ENCODE data around the gene CLDN8.

The CLDN8 gene

GRCh38 chr21:30206551-30207251, 9.2 kb downstream of the CLDN8 start:
- DNase-seq (ENCODE audit: low read depth in 2 of 2): no peak

GRCh38 chr21:30200000-30200399, 15.9 kb downstream of the CLDN8 start:
- no peak for DNase-seq (ENCODE audit: low read depth in 2 of 2)

- no peak for DNase-seq (ENCODE audit: low read depth in 2 of 2)
These were observed 21.1 kb downstream of the CLDN8 start for GRCh38 chr21:30194701-30195299.

GRCh38 chr21:30193201-30193600, 22.7 kb downstream of the CLDN8 start:
- DNase-seq (ENCODE audit: low read depth in 2 of 2): no peak

GRCh38 chr21:30190554-30190953, 25.3 kb downstream of the CLDN8 start:
- no peak for DNase-seq (ENCODE audit: low read depth in 2 of 2)

- no peak for DNase-seq (ENCODE audit: low read depth in 2 of 2)
These were observed 26.1 kb downstream of the CLDN8 start for GRCh38 chr21:30189773-30190172.

- DNase-seq (ENCODE audit: low read depth in 2 of 2): no peak
These were observed 29.7 kb downstream of the CLDN8 start for GRCh38 chr21:30186242-30186641.

- DNase-seq (ENCODE audit: low read depth in 2 of 2): no peak
These were observed 47.8 kb downstream of the CLDN8 start for GRCh38 chr21:30168086-30168485.

GRCh38 chr21:30166705-30167104, 49.2 kb downstream of the CLDN8 start, which contains the start of gene CLDN17:
Gene CLDN17, minus strand, starts transcription at chr21:30166805. Its CDS starts 188 bp downstream, at chr21:30166617.
- DNase-seq (ENCODE audit: low read depth in 2 of 2): no peak

GRCh38 chr21:30166171-30166570, 49.7 kb downstream of the CLDN8 start:
- no peak for DNase-seq (ENCODE audit: low read depth in 2 of 2)

- DNase-seq (ENCODE audit: low read depth in 2 of 2): no peak
These were observed 51.1 kb downstream of the CLDN8 start for GRCh38 chr21:30164796-30165195.

Measured in stimulated activated CD4-positive, alpha-beta T cell treated with anti-CD3 and anti-CD28 coated beads, Interleukin-12 subunit alpha, Interleukin-12 subunit beta, amount 100 ng/mL, for 24 hours (primary cell).